ENCODE data around the gene KRT33A. TPM values are rescaled to one million over a fixed set of nuclear protein-coding genes. Genes with fewer than 3 reads are reported as not detected.
A peak's percentile ranks its signal among the peaks of the same experiment; 100 is the strongest.
"Not testable (repeated sequence)": the region's sequence is repeated elsewhere in the genome, so short reads cannot be mapped to it uniquely, and the experiment has no call there.

The KRT33A gene
- not detected for total RNA-seq

DNA sequence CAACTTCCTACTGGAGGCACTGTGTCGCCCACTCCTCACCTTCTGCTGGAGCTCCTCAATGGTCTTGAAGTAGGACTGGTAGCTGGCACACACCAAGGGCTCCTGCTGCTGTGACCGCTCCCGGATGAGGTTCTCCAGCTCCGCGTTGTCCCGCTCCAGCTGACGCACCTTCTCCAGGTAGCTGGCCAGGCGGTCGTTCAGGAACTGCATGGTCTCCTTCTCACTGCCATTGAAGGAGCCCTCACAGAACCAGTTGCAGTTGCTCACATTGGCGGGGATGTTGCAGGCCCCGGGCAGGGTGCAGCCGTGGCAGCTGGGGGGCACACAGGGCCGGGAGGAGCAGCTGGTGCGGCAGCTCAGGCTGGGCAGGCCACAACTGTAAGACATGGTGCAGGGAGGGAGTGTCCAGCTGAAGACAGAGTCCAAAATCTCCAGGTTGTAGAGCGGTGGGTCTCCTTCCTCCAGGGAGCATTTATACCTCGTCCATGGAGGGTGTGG is at the start of gene KRT33A:
KRT33A (minus strand) TSS at position 448 of the 498 bp plus-strand sequence; CDS start at position 387, 61 bp downstream.
- DNase-seq = not testable (repeated sequence)

DNA sequence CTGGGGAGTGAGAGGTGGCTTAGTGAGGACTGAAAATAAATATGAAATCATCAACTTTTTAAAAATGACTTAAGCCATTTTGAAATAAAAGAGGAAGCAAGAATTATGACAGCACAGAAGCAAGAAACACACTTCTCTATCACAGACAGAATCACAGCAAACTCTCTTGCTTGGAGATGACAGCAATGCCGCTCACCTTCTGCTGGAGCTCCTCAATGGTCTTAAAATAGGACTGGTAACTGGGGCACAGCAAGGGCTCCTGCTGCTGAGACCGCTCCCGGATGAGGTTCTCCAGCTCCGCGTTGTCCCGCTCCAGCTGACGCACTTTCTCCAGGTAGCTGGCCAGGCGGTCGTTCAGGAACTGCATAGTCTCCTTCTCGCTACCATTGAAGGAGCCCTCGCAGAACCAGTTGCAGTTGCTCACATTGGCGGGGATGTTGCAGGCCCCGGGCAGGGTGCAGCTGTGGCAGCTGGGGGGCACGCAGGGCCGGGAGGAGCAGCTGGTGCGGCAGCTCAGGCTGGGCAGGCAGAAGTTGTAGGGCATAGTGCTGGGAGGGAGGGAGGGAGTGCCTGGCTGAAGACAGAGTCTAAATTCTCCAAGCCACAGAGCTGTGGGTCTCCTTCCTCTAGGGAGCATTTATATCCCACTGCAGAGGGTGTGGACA is 46.5 kb upstream of the KRT33A start, which contains the start of gene KRT31:
KRT31 (minus strand) TSS at position 613 of the 665 bp plus-strand sequence; CDS start at position 544, 69 bp downstream.
- peak; percentile 72 for DNase-seq

DNA sequence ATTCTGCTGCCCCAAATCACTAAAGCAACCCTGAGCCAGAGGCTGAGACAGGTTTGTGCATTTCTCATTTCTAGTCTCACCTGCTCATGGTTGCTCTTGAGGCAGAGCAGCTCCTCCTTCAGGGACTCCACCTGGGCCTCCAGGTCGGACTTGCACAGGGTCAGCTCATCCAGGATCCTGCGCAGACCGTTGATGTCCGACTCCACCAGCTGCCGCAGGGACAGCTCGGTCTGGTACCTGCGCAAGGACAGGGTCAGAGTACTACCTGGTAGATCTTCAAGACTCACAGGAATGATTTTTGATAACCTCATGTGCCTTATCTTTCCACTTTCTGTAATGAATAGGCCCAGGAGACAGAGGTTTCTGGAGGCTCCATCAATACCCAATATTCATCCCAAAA is 45.7 kb upstream of the KRT33A start:
- DNase-seq = no peak

DNA sequence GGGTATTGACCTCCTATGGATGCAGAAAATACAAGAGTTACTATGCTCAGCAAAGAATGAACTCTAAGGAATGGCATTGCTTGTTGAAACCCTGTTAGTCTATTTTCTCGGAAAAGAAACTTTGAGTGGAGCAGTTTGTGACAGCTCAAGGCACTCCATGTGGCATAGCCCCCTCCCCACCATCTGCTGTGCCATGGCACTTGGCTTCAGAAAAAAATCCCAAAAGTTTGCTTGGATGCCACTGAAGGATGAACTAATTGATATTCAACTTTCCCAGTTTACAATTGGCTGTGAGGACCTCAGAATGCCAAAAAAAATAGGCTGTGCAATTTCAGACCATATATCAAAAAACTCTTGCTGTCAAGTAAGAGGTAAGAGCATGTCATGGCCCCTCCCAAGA is 45.0 kb upstream of the KRT33A start:
- DNase-seq = no peak

DNA sequence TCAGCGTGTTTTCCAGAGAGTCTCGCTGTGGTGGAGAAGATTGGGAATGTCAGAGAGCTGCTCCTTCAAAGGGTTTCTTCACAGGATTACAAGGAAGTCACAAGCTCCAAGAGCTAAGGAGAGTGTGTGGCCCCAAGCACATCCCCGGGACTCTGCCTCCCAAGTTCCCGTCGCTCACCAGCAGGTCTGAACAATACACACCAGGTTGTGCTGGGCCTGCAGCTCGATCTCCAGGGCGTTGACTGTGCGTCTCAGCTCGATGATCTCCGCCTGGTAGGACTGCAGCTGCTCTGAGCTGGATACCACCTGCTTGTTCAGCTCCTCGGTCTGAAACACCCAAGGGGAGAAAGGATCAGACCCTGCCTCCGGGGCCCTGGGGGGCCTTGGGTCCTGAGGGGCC is 44.4 kb upstream of the KRT33A start:
- not testable (repeated sequence) for DNase-seq

DNA sequence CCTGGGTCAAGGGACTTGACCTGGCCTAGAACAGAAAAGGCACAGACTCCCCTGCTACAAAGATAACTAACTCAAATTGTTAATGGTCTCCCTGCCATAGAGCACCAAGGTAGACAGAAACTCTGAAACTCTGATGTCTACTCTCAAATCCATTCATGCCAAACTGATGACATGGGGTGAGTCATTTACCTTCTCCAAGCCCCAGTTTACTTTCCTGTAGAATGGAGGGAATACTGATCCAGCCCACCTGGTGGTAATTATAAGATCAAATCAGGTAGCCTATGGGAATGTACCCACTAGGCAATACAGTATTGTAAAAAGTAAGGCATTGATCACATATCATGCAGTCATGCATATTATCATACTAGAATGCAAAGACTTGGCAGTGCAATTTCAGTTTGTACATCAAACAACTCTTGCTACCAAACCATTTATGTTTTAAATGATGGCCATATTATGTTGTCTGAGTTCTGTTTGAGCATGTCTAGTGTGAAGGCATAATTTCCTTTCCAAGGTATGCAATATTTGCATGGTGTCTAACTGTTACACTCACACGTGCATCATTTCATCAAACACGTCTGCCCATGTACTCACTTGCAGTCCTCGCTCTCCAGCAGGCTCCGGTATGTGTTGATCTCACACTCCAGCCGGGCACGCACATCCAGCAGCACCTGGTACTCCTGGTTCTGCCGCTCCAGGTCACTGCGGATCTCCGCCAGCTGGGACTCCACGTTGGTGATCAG is 43.8 kb upstream of the KRT33A start:
- no peak for DNase-seq

DNA sequence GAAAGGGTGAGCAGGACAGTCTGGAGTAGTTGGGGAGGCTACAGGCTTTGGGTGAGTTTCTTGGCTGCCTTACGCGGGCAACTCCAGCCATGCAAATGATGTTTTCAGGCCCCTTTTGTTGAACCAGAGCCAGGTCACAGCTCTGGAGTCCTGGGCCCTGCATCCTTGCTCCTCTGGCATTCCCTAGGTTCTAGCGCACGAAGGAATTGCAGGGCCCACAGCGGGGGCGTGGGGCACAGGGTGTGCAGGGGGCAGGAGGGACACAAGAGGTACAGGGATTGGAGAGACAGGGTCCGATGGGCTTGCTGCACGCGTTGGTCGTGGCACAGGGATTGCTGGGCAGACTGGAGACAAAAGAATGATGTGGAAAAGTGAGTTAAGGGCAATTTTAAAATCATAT is 43.2 kb upstream of the KRT33A start:
- DNase-seq = no peak

DNA sequence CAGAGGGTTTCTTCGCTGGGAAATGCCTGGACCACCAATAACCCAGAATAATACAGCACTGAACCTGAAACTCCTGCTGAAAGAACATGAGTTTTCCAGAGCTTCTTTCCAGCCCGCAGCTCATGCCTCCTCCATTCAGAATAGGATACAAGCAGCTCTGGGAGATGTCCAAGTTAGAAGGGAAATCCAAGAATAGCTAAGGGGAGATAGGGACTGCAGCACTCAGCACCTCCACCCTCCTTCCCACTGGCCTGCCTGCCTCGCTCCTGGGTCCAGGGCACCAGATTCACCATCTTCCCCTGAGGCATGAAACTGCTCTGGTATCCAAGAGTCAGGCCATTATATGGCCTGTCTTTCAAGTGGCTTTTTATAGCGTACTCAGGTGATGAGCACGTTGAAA is 42.7 kb upstream of the KRT33A start:
- no peak for DNase-seq

DNA sequence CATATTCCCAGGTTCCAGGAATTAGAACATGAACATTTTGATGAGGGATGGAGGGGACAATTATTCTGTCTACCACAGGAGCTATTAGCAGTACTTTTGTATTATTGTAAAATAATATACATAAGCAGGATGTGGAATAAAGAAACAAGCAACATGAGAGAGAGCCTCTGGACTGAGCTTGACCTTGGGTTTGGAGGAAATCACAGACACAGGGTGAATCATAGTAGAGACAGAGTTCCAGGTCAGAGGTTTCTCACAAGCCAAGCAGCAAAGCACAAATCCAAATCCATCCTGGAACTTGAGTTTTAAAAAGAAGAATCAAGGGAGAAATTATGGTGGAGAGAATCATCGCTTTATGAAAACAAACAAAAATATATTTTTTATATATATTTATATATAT is 41.6 kb upstream of the KRT33A start:
- no peak for DNase-seq

DNA sequence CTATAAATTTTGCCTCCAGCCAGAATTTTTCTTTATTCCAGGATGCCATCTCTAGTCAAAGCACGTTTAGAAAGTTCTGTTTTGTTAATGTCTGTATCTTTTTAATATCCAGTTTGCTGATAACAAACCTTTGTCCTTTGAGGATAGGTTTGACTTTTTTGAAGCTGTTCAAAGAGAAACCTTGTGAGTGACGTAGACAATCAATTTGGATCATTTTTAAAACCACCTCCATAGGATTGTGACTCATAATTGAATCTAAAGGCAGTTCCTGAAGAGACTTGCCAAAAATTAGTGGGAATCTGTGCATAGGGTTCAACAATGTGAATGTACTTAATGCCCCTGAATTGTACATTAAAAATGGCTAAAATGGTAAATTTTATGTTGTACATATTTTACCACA is 40.9 kb upstream of the KRT33A start:
- no peak for DNase-seq

DNA sequence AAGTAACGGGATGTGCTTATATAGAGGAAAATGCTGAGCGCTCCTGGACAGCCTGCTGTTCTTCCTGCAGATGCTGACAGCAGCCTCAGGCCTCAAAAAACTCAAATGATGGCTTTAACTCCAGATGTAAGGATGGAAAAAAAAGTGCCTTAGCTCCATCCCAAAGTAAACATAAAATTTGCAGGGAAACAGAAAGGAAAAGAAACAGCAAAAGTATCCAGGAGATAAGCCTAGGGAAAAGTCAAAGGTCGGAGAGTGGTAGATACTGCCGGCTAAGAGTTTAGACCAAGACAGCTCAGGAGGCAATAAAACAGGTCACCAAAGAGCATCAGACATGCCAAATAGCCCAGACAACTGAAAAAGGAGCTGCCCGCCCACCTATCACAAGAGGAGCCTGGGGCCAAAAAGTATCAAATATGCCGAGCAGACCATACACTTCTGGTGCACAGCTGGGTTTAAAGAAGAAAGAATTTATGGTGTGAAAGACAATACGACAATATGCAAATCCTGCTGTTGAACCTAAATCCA is 39.8 kb upstream of the KRT33A start:
- DNase-seq = no peak

DNA sequence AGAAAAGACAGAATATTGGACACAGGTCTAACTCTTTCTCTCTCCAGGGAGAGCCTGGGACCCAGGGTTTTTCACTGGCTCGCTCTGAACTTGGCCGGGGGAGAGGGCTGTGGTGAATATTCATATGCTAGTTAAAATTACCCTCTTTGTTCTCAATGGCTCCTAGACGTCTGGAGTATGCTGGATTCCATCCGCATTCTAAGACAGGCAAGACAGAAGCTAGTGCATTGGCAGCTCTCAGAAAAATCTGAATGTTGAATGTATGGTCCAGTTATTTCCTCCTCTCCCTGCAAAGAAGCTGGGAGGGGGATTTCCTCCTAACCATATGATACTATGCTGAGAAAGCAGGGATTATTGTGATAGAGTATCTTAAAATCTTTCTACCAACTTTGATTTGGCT is 37.0 kb upstream of the KRT33A start:
- no peak for DNase-seq

DNA sequence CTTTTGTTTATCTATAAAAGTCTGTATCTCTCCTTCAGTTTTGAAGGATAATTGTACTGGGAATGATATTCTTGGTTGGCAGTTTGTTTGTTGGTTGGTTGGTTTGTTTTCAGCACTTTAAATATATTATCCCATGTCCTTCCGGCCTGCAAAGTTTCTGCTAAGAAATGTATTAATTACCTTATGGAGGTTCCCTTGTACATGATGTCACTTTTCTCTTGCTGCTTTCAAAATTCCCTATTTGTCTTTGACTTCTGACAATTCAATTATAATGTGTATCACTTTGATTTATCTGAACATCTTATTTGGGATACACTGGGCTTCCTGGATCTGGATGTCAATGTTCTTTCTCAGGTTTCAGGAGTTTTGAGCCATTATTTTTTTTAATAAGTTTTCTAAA is 35.6 kb upstream of the KRT33A start:
- no peak for DNase-seq

DNA sequence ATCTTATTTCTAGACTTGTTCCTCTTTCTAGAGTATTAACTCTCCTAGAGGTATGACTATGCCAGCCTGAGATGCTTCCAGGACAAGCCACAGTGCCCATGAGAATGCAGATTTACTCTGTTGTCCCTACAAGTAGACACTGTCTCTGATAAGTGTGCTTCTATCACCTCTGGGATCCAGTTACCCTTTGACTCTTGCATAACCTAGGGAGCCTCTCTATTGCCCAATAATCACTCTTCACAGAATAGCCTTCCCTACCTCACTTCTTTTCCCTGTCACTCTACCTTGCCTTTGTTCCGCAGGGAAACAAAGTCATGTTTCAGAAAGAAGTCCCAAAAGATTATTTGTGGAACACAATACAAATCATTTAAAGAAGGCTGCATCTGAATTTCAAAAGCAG is 33.1 kb upstream of the KRT33A start:
- no peak for DNase-seq

DNA sequence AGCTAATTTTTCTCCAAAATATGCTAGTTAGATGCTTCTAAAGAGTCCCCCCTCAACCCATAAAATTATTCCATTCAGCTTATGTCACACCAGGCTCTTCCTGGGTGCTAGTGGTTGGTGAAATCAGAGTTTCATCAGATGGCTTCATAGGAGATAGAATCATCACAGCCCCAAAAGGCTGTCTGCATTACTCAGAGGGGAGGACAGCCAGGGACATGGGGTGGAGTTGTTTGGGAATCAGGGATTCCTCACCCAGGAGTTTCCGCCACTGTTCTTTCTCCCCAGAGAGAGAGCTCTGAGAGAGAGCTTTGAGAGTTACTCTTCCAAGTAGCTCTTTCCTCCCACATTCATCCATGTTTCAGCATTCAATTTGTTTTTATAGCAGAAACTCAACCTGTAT is 31.8 kb upstream of the KRT33A start:
- DNase-seq = no peak

DNA sequence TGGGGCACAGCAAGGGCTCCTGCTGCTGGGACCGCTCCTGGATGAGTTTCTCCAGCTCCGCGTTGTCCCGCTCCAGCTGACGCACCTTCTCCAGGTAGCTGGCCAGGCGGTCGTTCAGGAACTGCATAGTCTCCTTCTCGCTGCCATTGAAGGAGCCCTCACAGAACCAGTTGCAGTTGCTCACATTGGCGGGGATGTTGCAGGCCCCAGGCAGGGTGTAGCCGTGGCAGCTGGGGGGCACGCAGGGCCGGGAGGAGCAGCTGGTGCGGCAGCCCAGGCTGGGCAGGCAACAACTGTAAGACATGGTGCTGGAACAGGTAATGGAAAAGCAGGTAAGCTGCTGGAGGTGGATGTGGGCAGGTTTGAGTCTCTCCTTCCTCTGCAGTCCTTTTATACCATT is 31.3 kb upstream of the KRT33A start, which contains the start of gene KRT34:
KRT34 (minus strand) TSS at position 364 of the 400 bp plus-strand sequence; CDS start at position 304, 60 bp downstream.
- not testable (repeated sequence) for DNase-seq

DNA sequence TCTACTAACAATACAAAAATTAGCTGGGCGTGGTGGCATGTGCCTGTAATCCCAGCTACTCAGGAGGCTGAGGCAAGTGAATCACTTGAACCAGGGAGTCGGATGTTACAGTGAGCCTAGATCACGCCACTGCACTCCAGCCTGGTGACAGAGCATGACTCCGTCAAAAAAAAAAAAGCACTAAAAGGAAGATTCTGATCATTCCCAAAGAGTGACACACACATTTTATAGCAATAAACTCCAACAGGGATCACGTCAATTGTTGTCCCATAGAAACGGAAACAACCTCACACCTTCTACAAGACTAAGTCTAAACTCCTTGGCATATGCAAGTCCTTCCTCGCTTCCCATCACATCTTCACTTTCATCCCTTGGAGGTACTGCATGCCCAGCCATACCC is 29.5 kb upstream of the KRT33A start:
- not testable (repeated sequence) for DNase-seq

DNA sequence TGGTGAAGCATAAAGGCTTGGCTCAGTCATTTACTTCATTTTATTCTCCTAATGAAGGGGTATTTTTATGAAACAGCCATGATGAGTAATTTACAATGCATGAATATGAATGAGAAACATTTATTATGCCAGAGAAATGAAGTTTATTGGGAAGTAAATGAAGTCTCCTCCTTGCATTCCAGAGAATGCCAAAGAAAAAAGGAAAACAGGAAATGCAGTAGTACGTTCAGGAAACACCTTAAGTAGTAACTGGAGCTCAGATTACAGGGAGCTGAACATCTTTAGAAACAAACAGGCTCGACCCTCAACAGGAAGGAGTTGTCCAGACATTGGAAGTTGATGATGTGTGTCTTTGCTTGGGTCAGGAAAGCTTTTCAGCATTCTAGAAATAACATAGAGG is 26.9 kb upstream of the KRT33A start:
- DNase-seq = no peak

DNA sequence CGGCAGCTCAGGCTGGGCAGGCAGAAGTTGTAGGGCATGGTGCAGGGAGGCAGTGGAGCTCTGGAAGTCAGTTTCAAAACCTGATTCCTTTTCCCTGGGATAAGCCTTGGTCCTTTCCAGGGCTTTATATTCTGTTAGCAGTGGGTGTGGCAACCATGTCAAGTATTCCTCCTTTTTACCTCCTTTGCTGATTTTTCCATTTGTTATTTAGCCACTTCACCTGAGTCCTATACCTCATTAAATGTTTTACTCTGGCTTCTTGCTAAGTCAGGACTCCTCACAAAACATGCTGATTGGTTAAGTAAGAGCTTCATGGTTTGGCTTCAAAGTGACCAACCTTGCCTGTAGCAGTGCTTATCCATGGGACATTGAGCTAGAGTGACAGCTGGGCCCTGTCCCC is 19.1 kb upstream of the KRT33A start, which contains the start of gene KRT33B:
KRT33B (minus strand) TSS at position 101 of the 400 bp plus-strand sequence; CDS start at position 38, 63 bp downstream.
- no peak for DNase-seq

DNA sequence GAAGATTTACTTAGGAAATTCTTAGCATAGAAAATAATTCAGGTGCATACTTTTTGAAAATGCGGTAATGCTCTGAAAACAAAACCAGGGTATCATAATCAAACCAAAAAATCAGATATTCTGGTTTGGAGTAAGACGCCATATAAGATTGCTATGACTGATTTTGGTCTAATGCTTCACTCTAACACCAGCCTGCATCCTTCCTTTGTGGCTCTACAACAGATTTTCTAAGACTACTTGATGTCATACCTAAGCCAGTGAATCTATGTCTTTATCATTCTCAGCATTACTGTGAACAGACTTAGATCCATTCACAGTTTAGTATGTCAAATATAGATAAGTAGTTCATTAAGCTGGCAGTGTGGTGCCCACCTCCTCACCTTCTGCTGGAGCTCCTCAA is 18.4 kb upstream of the KRT33A start:
- DNase-seq = no peak

DNA sequence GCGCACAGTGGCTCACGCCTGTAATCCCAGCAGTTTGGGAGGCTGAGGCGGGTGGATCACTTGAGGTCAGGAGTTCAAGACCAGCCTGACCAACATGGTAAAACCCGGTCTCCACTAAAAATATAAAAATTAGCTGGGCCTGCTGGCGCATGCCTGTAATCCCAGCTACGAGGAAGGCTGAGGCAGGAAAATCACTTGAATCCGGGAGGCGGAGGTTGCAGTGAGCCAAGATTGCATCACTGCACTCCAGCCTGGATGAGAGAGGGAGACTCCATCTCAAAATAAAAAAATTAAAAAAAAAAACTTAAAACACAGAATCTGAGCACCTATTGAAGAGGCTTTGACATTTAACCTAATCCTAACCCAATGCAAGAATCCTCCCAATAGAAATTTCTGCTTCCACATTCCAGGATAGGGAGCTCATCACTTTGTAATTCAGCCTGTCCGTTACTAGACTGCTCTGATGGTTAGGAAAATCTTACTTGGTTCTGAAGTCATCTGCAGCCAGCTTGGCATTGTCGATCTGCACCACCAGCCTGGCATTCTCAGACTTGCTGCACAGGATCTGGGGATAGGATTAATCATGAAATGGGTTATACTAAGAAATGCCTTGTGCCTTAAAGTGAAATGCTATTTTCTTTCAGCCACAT is 16.9 kb upstream of the KRT33A start:
- no peak for DNase-seq

DNA sequence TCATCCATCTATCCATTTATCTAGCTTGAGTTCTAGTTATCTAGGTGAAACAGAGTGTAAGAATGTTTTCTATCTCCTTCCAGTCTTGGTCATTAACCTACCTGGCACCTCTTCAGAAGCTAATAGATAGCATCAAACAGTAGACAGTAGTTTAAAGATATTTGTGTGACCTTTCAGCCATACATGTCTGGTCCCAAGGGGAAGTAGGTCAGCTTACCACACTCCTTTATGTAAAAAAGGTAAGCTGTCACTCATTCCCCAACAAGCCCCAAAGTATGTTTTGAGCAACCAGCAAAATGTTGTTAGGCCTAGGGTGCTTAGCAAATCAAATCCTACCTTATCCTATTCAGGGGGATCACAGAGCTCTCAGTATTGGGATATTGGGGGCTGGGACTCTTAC is 15.4 kb upstream of the KRT33A start:
- no peak for DNase-seq

DNA sequence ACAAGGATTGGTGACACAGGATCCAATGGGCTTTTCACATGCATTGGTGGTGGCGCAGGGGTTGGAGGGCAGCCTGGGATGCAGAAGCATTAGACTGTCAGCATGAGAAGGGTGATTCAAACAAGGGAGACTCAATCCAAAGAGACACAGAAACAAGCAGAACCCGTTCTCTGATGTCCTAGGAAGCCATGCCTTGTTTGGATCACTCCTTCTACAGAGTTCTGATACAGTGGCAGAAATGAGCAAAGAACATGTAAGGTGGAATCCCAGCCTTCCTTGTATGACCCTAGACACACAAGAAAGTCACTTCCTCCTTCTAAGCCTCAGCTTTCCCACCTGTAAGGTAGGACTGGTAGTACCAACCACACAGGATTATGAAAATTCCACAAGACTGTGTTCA is 13.3 kb upstream of the KRT33A start:
- no peak for DNase-seq

Measured in tongue (tissue), 2 donors.